ELF-1 (cell line): ENCODE results near the gene PDGFD.

Experiments used
- DNase-seq: peaks from one replicate; pipeline ENCODE4 v3.0.0-alpha.2; 2016; ENCODE audit warnings: low read depth, low spot score

The PDGFD gene

GRCh38 chr11:104093426-104094280, 70.3 kb downstream of the PDGFD start:
- DNase-seq, result no peak

GRCh38 chr11:104092744-104093143, 71.2 kb downstream of the PDGFD start:
- DNase-seq, result no peak

GRCh38 chr11:104091281-104092096, 72.5 kb downstream of the PDGFD start:
- DNase-seq, result no peak

GRCh38 chr11:104090767-104091166, 73.2 kb downstream of the PDGFD start:
- DNase-seq, result no peak

GRCh38 chr11:104089481-104089880, 74.5 kb downstream of the PDGFD start:
- no peak for DNase-seq

GRCh38 chr11:104086621-104087020, 77.3 kb downstream of the PDGFD start:
- no peak for DNase-seq

- DNase-seq, result no peak
Observed at GRCh38 chr11:104078995-104079394, 85.0 kb downstream of the PDGFD start.

- no peak for DNase-seq
Observed at GRCh38 chr11:104078245-104078644, 85.7 kb downstream of the PDGFD start.

GRCh38 chr11:104076455-104076854, 87.5 kb downstream of the PDGFD start:
- DNase-seq, result no peak

- no peak for DNase-seq
Observed at GRCh38 chr11:104075706-104076105, 88.2 kb downstream of the PDGFD start.

- DNase-seq, result no peak
Observed at GRCh38 chr11:104075091-104075490, 88.9 kb downstream of the PDGFD start.

GRCh38 chr11:104073950-104074705, 89.8 kb downstream of the PDGFD start:
- no peak for DNase-seq

GRCh38 chr11:104067534-104067933, 96.4 kb downstream of the PDGFD start:
- DNase-seq, result no peak

- DNase-seq, result no peak
Observed at GRCh38 chr11:104064034-104064630, 99.8 kb downstream of the PDGFD start.

GRCh38 chr11:104061853-104062521, 102.0 kb downstream of the PDGFD start:
- DNase-seq, result no peak

- DNase-seq, result no peak
Observed at GRCh38 chr11:104060820-104061219, 103.1 kb downstream of the PDGFD start.

GRCh38 chr11:104060004-104060794, 103.7 kb downstream of the PDGFD start:
- no peak for DNase-seq

GRCh38 chr11:104058680-104059079, 105.3 kb downstream of the PDGFD start:
- DNase-seq, result no peak

GRCh38 chr11:104057908-104058307, 106.0 kb downstream of the PDGFD start:
- DNase-seq, result no peak

- DNase-seq, result no peak
Observed at GRCh38 chr11:104055596-104055995, 108.4 kb downstream of the PDGFD start.
